ENCODE results near the gene C1orf141.
"Not testable (repeated sequence)": the region's sequence is repeated elsewhere in the genome, so short reads cannot be mapped to it uniquely, and the experiment has no call there.

C1orf141 gene

DNA sequence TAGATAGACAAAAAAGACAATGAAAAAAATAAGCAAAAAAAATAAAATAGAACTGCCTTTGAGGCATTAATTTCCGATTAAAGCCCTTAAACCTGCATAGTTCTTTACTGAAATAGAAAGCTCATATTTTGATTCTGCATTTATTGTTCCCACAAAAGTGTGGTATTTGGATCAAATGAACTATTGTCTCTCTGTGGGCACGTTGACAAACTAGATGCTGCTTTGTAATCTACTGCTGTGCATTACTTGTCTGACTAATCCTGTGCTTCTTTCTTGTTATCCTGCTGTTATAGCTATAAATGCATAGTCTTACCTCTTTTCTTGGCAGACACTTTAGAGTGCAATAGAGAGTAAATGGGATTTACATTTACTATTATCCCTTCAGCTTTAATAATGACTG is 49.4 kb downstream of the C1orf141 start:
- no peak for DNase-seq (ENCODE audit: low spot score)

DNA sequence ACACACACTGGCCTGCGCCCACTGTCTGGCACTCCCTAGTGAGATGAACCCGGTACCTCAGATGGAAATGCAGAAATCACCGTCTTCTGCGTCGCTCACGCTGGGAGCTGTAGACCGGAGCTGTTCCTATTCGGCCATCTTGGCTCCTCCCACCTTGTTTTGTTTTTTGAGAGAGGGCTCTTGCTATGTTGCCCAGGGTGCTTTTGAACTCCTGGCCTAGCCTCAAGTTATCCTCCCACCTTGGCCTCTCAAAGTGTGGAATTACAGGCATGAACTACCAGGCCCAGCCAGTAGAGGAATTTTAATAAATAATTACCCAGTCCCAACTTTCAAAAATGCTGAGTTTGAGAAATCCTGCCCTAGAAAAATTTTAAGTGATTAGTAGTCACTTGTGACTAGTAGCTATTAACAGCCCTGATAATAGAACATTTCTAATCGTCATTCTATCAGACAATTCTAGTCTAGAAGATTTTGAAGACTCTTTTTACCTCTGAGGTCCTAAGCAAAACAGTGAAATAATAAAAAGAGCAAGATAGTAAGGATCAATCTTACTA is 49.9 kb downstream of the C1orf141 start:
- DNase-seq (ENCODE audit: low spot score): no peak

DNA sequence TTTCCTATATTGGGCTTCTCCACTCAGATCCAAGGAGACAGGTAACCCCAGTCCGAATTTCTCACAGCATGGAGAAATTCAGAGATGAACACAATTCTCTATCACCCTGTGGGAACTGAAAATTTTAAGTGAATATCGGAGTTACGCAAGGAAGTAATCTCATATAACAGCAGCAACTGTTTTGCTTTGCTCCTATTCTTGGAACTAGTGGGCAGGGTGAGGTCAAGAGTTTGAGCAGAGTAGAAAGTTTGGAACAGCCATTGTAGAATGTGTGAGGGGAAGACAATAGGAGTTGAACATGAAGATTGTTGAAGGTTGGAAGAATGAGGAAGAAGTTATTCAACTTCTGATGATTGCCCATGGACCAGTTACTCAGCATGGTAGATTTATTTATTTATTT is 56.5 kb downstream of the C1orf141 start:
- DNase-seq (ENCODE audit: low spot score): no peak

DNA sequence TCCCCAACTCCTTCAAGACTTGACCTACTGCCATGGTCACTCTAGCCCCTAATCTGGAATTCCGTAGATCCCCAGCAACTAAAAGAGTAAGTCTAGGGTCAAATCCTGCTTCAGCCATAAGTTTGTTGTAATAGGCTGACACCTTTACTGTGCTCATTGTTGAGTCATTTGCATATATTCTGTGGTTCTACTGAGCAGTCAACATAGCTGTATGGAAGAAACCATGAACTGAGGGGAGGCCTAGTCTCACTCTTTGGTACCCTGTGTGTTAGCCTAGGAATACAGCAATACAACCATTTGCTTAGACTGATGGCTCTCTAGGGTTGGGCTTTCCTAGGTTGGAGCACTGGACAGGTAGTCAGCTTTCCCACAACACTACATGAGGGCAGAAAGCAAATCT is 57.2 kb downstream of the C1orf141 start:
- no peak for DNase-seq (ENCODE audit: low spot score)

DNA sequence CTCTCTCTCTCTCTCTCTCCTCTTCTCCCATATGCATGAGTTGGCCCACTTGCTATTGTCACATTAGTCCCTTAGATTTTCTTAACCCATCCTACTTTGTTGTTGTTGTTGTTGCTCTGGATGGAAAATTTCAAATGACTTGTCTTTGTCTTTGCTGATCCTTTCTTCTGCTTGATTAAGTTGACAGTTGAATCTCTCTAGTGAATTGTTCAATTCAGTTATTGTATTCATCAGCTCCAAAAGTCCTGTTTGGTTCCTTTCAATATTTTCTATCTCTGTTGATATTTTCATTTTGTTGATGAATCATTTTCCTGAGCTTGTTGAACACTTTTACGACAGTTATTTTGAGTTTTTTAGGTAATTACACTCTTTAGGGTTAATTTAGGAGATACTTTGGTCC is 62.0 kb downstream of the C1orf141 start:
- no peak for DNase-seq (ENCODE audit: low spot score)

DNA sequence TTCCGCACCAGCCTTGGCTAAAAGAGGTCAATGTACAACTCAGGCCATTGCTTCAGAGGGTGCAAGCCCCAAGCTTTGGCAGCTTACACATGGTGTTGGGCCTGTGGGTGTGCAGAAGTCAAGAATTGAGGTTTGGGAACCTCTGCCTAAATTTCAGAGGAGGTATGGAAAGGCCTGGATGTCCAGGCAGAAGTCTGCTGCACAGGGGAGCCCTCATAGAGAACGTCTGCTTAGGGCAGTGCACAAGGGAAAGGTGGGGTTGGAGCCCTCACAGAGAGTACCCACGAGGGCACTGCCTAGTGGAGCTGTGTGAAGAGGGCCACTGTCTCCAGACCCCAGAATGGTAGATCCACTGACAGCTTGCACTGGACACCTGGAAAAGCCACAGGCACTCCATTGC is 67.1 kb downstream of the C1orf141 start:
- DNase-seq (ENCODE audit: low spot score): not testable (repeated sequence)

DNA sequence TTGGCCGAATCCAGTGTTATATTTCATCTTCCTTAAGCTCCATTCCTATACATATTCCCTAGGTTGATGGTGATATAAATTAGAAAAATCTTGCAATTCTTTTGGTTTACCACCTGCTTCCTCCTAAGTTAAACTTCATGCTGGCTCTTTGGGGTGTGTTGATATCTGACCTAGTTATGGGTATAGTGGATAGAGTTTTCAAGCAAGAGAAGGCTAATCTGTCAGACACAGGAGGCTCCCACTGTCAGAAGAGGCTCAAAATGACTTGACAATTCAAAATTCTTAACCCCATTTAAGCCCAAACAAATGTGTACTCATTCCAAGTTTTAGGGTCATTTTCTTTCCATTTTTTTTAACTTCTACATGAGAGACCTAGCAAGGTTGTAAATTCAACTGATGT is 72.4 kb downstream of the C1orf141 start:
- no peak for DNase-seq (ENCODE audit: low spot score)

DNA sequence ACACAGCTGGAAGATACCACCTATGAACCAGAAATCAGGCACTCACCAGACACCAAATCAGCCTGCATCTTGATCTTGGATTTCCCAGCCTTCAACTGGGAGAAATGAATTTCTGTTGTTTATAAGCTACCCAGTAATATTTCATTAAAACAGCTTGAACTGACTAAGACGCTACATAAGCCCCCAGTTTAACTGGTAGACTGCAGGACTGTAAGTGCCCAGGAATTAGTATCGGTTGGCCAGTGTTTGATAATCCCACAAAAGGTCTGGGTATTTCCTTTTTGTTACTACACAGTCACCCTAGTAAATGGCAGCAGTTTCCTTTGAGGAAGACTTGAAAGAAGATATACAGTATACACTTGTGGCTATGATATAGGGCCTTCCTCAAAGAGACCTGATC is 73.5 kb downstream of the C1orf141 start:
- DNase-seq (ENCODE audit: low spot score): no peak

DNA sequence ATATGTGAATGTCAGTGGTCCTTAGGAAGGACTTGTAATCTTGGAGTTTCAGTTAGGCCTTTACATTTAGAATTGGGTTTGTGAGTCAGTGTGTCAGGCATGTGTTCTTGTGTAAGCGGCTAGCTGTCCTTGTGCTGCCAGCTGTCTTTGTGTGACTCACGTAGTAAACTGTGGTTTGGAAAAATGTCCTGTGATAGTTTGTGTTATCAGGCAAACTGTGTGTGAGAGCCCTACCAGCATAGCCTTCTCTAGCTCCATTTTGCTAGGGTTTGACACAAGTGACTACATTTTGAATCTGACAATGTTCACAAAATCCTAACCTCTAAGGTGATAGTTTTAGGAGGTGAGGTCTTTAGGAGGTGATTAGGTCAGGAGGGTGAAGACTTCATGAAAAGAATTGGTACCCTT is 74.0 kb downstream of the C1orf141 start:
- no peak for DNase-seq (ENCODE audit: low spot score)

DNA sequence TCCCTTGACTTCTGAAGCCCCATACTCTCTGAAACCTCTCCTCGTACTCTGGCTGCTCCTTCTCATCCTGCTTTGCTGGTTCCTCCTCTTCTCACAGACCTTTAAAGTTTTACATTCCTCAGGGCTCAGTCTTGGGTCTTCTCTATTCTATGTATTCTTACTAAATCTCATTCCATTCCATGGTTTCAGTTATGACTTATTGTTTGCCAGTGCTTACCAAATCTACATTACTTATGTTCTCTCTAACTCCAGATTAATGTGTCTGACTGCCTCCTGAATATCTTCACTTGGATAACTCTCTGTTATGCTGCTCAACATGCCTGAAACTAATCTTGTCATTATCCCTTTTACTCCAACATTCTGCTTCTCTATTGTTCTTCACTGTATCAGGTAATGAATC is 75.4 kb downstream of the C1orf141 start:
- no peak for DNase-seq (ENCODE audit: low spot score)

DNA sequence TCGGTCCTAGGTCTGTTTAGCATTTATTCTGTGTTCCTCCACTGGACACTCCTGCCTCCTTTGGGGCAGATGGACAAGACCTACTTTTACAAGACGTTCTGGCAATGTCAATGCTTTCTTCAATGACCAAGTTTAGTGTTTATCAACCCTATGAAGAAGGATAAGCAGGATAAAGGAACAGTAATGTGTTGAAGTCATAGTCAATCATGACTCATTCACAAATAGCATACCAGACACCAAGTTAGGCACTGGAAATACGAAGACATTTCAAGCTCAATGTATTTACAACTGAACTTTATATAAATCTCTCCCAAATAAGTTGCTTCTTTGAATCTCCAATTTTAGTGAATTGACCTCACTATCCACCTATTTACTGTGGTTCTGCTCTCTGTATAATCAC is 76.0 kb downstream of the C1orf141 start:
- no peak for DNase-seq (ENCODE audit: low spot score)

DNA sequence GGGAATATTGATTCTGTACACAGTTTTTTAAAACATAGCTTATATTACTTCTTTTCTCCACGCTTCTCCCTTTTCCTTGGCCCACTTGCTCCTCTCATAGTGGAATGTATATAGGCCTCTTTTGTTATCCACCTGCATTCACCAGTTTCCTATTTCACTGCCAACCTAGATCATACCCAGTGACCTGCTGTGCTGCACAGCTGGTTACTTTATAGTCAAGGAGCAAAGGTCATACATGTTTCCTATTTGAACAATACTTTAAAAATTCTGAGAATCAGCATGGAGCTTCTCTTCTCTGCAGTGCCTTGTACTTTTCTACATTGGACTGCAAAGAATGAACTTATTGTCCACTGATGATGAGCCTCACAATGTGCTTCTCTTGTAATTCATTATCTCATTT is 76.5 kb downstream of the C1orf141 start:
- DNase-seq (ENCODE audit: low spot score): no peak

DNA sequence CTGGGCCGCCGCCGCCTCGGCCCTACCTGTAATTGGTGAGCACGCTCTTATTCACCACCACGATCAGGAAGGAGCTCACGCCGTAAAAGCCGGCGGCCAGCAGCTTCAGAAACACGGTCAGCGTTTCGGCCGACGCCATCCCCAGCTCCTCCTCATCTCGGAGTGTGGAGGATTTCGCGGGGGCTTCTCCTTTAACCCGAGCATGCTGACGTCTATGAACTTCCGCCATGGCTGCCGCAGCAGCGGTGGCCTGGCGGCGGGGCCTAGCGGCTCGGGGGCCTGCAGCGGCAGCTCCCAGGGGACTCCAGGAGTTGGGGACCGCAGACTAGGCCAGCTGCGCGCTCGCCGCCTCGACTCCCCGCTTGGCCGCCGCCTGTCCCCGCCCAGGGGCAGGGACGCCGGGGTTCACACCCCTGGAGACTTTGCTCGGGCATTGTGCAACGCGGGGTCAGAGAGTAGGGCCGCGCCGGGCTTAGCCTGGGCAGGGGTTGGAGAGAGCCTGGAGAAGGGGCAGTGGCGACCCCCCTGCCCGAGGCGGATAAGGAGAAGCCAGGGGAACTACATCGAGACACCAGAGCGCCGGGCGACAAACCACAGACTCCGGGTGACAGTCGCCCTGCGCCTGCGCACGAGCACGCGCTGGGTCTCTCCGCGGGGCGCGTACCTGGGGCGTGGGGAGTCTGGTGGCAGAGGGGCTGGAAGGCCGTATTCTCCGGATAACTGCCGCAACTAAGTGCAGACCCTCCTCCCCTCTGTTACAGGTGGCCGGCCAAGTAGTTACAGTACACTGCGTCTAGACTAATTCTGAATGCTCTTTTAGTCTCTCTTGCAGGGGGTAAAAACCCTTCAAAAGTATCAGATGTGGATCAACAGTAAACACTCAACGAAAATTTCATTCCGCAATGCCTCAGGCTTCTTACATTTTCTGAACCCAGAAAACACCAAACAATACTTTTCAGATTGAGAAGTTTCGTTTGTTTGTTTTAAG is 80.7 kb downstream of the C1orf141 start, which contains the start of gene SLC35D1:
Gene SLC35D1, minus strand, starts transcription at position 364 of the 988 bp plus-strand sequence. Its CDS starts 135 bp downstream, at position 229.
- peak; percentile 44 for DNase-seq (ENCODE audit: low spot score)

DNA sequence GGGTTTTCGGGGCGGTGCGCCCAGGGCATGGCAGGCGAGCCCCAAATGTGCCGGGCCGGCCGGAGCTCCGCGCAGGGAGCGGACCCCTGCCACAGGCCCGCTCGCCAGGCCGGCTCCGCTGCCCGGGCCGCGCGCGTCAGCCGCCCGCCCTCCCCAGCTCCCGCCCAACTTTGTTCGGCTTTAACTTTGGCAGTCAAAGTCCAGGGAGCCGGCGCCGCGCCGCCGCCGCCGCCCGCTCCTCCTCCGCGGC is 81.3 kb downstream of the C1orf141 start:
- peak; percentile 11 for DNase-seq (ENCODE audit: low spot score)

DNA sequence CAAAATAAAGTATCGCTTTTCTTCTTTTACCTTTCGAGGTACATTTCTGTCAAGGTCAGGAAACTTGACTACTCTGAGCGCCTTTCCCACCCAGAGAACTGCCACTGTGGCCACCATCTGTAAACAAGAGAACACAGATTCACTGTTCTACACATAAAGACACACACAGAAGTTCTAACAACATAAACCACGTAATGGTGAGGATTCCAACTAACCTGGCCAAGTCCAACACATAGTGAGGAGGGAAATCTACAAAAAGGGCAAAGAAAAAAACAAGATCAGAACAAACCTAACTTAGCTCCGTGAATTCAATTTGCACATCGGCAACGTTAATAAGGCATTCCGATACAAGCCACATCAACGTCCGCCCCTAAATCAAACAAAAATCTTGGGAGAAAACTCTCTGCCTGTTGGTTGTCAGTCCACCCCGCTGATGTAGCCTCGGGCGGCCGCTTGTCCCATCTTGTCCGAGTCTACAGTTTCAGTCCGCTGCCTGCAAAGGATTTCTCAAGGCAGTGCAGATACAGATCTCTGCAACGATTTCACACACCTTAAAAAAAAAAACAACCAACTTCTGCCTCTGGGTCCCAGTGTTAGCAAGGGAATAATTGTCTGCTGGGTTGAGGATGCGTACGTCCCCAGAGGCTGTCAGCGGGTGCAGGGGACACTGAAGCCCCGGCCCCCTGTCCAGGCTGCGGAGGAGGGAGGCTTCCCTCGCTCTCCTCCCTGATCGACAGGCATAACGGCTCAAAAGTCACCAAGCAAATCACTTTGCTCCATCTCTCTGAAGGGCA is 81.8 kb downstream of the C1orf141 start:
- DNase-seq (ENCODE audit: low spot score): no peak

DNA sequence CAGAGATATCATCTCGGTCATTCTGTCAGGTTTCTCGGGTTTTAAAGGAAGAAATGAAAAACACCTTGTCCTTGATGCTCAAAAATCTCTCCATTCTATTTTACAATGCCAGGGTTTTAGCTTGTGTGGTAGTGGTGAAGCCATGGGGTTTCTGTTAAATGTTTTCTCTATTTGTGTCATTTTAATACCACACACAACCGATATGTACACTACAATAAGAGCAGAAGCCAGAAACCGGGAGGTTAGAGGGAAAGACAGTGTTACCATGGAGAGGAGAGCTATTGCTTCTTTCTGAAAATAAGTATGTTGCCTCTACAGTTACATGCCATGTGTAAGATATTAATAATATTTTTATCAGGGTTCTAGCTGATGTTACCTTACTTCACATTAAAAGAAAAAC is 83.6 kb downstream of the C1orf141 start:
- no peak for DNase-seq (ENCODE audit: low spot score)

DNA sequence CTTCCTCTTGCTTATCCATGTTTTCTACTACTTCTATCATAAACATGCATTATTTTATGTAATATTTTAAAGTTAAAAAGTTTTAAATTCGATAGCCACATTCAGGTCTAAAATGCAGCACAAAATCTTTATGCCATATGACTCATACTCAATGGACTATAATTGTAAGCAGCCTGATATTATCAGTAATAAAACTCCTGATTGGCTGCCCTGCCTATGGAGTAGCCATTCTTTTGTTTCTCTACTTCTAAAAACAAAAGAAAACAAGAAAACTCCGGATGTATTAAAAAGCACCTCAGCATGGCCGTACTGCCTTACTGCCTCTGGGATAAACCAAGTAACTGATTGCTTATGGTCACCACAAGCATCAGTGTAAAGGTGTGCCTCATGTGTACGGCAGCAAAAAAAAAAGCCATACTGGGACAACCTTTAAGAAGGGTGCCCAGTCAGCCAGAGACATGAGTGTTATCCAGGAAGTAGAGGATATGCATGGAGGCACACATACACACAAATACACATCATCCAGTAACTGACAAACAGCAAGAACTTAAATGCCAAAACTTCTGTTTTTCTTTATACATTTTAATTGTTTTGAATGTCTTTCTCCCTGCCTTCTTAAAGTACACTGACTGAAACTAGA is 90.0 kb downstream of the C1orf141 start:
- no peak for DNase-seq (ENCODE audit: low spot score)

DNA sequence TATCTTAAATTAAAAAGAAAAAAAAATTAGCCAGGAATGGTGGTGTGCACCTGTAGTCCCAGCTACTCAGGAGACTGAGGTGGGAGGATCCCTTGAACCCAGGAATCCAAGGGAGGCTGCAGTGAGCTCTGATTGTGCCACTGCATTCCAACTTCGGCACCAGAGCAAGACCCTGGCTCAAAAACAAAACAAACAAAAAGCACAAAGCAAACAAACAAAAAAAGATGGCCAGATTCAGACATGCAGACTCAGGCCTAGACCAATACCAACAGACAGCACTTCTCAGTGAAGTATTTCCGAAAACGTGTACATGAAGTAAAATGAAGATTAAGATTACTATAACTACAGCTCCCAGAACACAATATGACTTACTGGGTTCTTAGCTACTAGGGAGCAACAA is 91.4 kb downstream of the C1orf141 start:
- DNase-seq (ENCODE audit: low spot score): no peak

All from hematopoietic multipotent progenitor cell treated with erythropoietin and hydrocortisone succinate and interleukin-3 and kit ligand, for 15 days (in vitro differentiated cells).